Transverse colon (tissue), 3 donors: Measurements from ENCODE around the gene PDE10A.

ENCODE experiments used
- POLR2A ChIP-seq: fragments of 450-650 bp; IDR thresholded peaks from one replicate; pipeline ENCODE4 v1.6.1; 2016; ENCODE audit warnings: antibody characterized with exemption, mild to moderate bottlenecking, moderate library complexity
- POLR2AphosphoS5 ChIP-seq, 3 donors: sonication (generic); formaldehyde crosslinking; IDR thresholded peaks; one replicate each; pipeline ENCODE4 v1.6.1; 2016; ENCODE audit warnings: antibody characterized with exemption in 3 of 3

DNA sequence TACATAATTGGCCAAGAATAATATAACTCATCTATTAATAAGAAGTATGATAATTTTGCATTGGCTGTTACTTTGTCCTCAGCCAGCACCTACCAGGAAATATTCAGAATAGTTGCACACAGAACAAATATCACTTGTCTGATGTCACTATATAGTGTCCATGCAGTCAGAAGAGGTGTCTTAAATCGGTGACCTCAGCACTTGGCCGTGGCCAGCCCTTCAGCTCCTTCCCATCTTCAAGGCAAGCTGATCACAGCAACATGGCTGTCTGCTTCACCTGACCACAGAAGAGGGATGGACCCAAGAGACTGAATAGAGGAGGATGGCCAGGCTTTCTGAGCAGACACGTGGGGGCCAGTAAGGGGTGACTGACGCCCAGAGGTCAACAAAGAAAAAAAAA, 22.2 kb downstream of the PDE10A start:
- TF ChIP-seq POLR2AphosphoS5 (IDR thresholded peaks at IDR 0.05): no peak
- no peak for TF ChIP-seq POLR2A
